Measurements from ENCODE around the gene C1orf35.

C1orf35 gene

GRCh38 chr1:228102791-228103620 is at the start of gene C1orf35:
Gene C1orf35, minus strand, starts transcription at chr1:228103325. Its CDS starts 98 bp downstream, at chr1:228103227.
- peak; percentile 88 for DNase-seq (ENCODE audit: low read depth in 2 of 2)

- no peak for DNase-seq (ENCODE audit: low read depth in 2 of 2)
These were observed 49.8 kb upstream of the C1orf35 start for GRCh38 chr1:228152918-228153258.

DNA sequence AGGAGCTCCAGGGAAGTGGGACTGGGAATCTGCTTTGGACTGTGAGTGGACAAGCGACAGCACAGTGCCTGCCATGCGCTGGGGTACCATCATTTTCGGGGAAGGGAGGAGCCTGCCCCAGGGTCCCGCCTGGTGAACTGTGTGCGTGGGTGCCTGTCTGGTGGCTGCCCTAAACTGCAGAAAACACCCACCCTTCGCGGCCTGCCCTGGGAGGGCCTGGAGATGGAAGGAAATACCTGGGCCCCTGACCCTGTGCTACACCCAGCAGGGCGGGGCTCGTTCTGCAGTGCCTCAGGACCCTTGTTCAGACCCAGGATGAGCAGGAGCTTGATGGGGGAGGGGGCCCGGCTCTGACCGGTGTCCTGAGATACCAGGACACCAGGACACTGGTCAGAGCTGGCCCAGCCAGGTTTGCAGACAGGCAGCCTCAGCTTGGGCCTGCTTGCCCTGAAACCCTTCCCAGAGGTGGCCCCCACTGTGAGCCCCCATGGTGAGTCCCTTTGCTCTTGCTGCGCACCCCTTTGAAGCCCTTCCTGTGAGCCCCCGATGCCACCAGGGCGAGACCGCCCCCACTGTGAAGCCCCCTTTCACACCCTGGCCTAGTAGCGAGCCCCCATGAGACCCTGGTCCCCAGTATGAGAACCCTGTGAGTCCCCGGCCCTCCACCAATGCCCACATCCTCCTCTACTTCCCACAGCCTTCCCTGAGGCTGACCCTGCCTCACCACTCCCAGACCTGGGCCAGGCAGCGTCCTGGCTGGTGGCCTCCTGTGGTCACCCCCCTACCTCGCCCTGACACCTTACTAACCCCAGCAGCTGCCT is 49.2 kb upstream of the C1orf35 start:
- DNase-seq (ENCODE audit: low read depth in 2 of 2), result no peak

- no peak for DNase-seq (ENCODE audit: low read depth in 2 of 2)
These were observed 48.2 kb upstream of the C1orf35 start for GRCh38 chr1:228151180-228151925.

GRCh38 chr1:228150461-228151179 is 47.5 kb upstream of the C1orf35 start:
- DNase-seq (ENCODE audit: low read depth in 2 of 2), result no peak

DNA sequence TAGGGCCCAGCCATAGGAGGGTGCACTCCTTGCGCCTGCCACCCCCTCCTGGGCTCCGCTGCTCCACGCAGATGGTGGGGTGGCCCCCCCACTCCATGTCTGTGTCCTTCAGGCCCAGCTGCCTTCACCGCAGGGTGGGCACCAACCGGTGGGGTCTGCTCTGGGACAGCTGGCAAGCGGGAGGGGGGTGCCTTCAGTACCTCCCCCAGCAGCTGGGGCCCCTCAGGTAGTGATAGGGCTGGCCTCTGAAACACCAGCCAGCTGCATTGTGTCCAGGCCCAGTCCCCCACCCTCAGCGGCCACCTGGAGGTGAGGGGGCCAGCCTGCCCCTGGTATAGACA is 47.0 kb upstream of the C1orf35 start:
- DNase-seq (ENCODE audit: low read depth in 2 of 2), result no peak

GRCh38 chr1:228149406-228150119 is 46.4 kb upstream of the C1orf35 start, which contains the start of gene GJC2:
Gene GJC2, plus strand, starts transcription at chr1:228149930. Its CDS starts 7,829 bp downstream, at chr1:228157759.
- DNase-seq (ENCODE audit: low read depth in 2 of 2), result no peak

- no peak for DNase-seq (ENCODE audit: low read depth in 2 of 2)
These were observed 45.8 kb upstream of the C1orf35 start for GRCh38 chr1:228148935-228149405.

- no peak for DNase-seq (ENCODE audit: low read depth in 2 of 2)
These were observed 45.2 kb upstream of the C1orf35 start for GRCh38 chr1:228148196-228148861.

DNA sequence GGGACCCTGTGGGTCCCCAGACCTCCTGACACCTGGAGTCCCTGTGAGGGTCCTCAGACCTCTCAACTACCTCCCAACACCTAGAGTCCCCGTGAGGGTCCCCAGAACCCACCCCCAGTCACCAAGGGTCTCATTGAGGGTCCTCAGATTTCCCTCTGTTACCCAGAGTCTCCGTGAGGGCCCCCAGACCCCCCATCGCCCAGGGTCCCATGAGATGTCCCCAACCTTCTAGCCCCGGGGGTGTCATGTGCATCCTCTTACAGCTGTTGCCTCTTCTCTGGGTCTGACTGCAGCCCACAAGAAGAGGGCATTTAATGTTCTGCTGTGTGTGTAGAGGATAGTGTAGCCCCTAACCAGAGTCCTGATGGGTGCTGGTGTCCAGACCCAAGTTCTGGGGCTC is 44.6 kb upstream of the C1orf35 start:
- DNase-seq (ENCODE audit: low read depth in 2 of 2), result no peak

DNA sequence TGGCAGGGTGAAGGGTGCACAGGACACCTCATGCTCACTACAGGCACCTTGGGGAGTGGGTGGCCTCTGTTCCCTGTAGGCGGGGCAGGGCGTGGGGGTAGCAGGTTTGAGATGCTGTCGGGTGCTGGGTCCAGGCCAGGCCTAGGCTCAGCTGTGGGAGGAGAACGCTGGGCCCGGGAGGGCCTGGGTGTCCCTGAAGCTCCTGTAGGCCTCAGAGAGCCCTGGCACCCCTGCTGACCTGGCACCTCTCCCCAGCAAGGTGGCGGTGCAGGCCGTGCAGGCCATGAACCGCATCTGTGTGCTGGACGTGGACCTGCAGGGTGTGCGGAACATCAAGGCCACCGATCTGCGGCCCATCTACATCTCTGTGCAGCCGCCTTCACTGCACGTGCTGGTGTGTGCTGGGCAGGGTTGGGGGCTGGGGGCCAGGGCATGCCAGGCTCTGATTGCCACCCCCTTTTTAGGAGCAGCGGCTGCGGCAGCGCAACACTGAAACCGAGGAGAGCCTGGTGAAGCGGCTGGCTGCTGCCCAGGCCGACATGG is 44.1 kb upstream of the C1orf35 start:
- no peak for DNase-seq (ENCODE audit: low read depth in 2 of 2)

GRCh38 chr1:228146417-228147150 is 43.5 kb upstream of the C1orf35 start:
- DNase-seq (ENCODE audit: low read depth in 2 of 2), result no peak

- DNase-seq (ENCODE audit: low read depth in 2 of 2), result no peak
These were observed 42.6 kb upstream of the C1orf35 start for GRCh38 chr1:228145463-228146416.

DNA sequence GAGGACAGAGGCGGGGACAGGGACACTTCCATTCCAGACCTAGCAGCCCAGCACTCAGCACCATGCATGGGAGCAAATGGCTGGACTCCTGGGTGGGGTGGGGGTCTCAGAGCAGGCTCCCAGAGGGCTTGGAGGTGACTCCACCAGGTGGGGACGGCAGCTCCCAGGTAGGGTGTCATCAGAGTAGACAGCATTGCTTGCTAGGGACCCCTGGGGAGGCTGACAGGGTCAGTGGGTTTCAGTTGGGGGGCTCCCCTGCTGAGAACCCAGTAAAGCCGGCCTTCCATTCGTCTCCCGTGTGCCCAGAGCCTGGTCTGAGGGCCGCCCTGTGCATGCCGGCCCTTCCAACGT is 41.8 kb upstream of the C1orf35 start:
- no peak for DNase-seq (ENCODE audit: low read depth in 2 of 2)

DNA sequence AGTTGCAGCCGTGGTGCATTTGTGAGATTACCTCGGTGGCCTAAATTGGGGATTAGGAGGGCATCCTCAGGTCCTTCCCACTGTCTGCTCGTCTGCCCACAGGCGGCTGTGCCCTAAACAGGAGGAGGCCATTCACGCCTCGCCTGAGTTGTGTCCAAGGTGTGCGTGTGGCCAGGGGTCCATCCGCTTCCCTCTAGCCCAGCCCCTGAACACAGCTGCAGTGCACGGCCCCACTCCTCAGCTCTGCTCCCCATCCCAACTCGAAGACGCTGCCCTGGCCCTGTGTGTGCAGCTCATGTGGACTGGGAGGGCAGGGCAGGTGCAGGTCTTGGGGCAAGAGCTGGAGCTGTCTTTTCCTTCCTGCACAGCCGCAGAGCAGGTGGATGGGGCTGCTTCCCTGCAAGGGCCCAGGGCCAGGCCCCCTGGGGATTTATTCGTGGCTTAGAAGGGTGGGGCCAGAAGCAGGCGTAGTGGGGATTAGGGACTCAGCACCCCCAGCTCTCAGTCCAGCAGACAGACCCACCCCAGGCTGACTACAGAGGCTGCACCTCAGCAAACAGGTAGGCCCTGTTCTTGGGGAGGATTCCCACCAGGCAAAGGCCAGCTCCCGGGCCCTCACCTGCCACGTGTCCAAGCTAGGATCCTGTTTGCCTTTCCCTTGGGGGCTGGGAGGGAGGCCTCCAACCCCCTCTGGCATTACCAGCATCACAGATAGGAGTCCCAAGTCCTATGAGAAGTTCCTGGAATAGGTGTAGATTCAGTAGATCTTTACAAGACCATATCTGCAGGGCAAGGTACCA is 41.3 kb upstream of the C1orf35 start:
- no peak for DNase-seq (ENCODE audit: low read depth in 2 of 2)

DNA sequence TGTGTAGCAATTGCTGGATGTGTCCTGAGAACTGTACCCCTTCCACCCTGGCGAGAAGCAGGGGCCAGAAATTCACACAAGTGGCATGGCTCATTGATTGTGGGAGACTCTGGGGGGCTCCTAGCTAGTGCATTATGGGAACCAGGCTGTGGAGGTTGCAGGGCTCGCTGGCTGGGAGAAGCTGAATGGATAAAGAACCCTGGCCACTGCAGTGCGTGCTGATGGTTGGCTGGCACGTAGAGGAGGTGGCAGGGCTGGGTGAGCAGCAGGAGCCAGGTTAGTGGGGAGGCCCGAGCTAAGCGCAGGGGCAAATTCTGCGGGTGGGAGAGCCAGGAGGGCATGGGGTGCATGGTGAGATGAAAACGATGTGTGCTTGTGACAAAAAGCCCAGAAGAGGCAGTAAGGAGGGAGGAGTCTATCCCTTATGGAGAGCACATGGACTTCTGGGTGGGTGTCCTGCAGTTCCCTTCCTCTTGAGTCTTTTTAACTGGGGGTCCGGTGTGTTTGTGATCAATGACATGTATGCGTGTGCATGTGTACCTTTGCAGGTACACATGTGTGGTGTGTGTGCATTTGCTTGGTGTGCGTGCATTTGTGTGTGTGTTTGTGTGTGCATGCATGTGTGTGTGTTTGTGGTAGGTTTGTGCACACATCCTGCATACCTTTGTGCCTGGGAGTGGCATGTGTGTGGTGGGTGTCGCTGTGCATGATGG is 40.5 kb upstream of the C1orf35 start:
- no peak for DNase-seq (ENCODE audit: low read depth in 2 of 2)

GRCh38 chr1:228142701-228143136 is 39.6 kb upstream of the C1orf35 start:
- no peak for DNase-seq (ENCODE audit: low read depth in 2 of 2)
